Activated CD8-positive, alpha-beta T cell treated with anti-CD3 and anti-CD28 coated beads, Interleukin-2, amount 10 ng/mL, durations not matched to agents 7 days and 5 days (primary cell): ENCODE data around the gene RNF125. TPM values are rescaled to one million over a fixed set of nuclear protein-coding genes. Genes with fewer than 3 reads are reported as not detected.
A peak's percentile ranks its signal among the peaks of the same experiment; 100 is the strongest.

Experiments used
- ATAC-seq: fragments of 150-1000 bp; cut with Tn5 transposase; one replicate; pipeline ENCODE4 v1.10.0; 2021; ENCODE audit warnings: moderate library complexity
- CTCF ChIA-PET: fragments of 350-600 bp; sonication (Branson Sonifier 250); formaldehyde crosslinking; loops from one replicate; lab custom pipeline; 2021; ENCODE audit warnings: antibody characterized with exemption; lab: Charles Lee
- POLR2A ChIA-PET: fragments of 350-600 bp; sonication (Branson Sonifier 250); formaldehyde crosslinking; loops from one replicate; lab custom pipeline; 2021; ENCODE audit warnings: antibody characterized with exemption; lab: Charles Lee
- DNase-seq: peaks from one replicate; pipeline ENCODE4 v3.0.0-alpha.2; 2020
- H3K27ac Mint-ChIP-seq: one replicate; pipeline ENCODE4 v1.8.0; 2021; ENCODE audit warnings: mild to moderate bottlenecking, mixed read lengths
- H3K27me3 Mint-ChIP-seq: one replicate; pipeline ENCODE4 v1.8.0; 2021; ENCODE audit warnings: low read depth, mixed read lengths
- H3K36me3 Mint-ChIP-seq: one replicate; pipeline ENCODE4 v1.8.0; 2021; ENCODE audit warnings: low read depth, mixed read lengths
- H3K4me1 Mint-ChIP-seq: one replicate; pipeline ENCODE4 v1.8.0; 2021; ENCODE audit warnings: low read depth, mixed read lengths
- H3K4me3 Mint-ChIP-seq: one replicate; pipeline ENCODE4 v1.8.0; 2021; ENCODE audit warnings: mild to moderate bottlenecking, mixed read lengths
- H3K9me3 Mint-ChIP-seq: one replicate; pipeline ENCODE4 v1.8.0; 2022; ENCODE audit warnings: mixed read lengths; ENCODE audit not compliant: insufficient read depth
- total RNA-seq, 2 experiments: library from RNA; stranded (reverse); gene quantifications; one replicate each; pipeline ENCODE4 v1.2.3, GENCODE V29; 2021

The RNF125 gene
- total RNA-seq, 2 experiments from 2014 or later = 26.5 to 27.9 TPM

DNA sequence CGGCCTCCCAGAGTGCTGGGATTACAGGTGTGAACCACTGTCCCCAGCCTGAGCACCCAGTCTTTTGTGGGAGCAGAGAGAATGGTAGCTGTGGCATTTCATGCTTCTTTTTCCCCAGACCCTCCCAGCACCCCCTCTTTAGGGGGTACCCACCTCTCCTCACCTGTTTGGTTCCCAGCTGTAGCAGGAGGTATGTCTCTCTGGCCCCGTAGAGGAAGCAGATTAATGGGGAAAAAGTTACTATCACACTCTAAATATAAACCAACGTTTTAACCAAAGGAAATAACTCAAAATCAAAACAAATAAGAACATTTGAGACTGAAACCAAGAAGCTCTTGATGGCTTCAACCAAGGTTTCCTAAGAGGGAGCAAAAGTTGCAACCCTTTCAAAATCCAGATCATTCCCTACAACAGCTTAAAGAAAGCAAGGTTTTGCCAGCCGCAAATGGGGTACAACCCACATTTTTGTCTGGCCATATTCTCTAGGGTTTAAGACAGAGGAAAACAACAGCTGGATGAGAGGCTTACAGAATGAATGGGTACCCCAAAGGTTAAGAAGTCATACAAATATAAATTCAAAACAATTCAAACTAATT lies 8.0 kb downstream of the RNF125 start:
- Mint-ChIP-seq H3K9me3 (no peaks in the 10 kb centered on the region), H3K4me3 (peak overlapping the region; percentile 73), H3K27ac (peak overlapping the region; percentile 85), H3K36me3 (peaks cover 71% of the 10 kb centered on the region), H3K27me3 (no peaks in the 10 kb centered on the region), H3K4me1 (peaks cover 83% of the 10 kb centered on the region)
- DNase-seq (no peak), ATAC-seq (peak; percentile 66)
- CTCF ChIA-PET = interaction anchor here (0.9 to 5.4 kb wide), 5 partner anchors 12 to 84 kb away, joined by 3 to 21 read pairs (median 7); partner anchors contain the start of gene TRAPPC8
- POLR2A ChIA-PET = interaction anchor here (0.9 to 2.2 kb wide), 5 partner anchors 12 to 65 kb away, joined by 3 to 14 read pairs (median 4); partner anchors contain the start of gene RNF138

DNA sequence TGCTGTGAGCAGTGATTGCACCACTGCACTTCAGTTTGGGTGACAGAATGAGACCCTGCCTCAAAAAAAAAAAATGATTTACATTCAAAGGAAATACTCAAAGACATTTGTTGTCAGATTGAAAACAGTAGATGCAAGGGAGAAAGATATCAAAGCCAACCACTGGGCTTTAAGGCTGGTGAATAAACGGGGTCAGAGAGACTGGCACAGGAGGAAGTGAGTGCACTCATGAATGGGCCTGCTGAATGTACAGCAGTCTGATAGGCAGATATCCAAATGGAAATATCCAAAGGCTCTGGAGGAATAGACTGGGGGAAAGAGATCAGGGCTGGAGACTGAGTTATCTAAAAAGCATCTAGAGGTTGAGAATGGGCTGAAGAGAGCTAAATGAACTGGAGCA lies 10.9 kb downstream of the RNF125 start:
- H3K9me3 Mint-ChIP-seq = no peaks in the 10 kb centered on the region
- ATAC-seq (no peak), DNase-seq (no peak)
- no peak overlapping the region for H3K4me3 Mint-ChIP-seq
- H3K4me1 Mint-ChIP-seq = peaks cover 87% of the 10 kb centered on the region
- peaks cover 69% of the 10 kb centered on the region for H3K36me3 Mint-ChIP-seq
- peak overlapping the region; percentile 12 for H3K27ac Mint-ChIP-seq
- ChIA-PET CTCF (interaction anchor here (0.6 to 5.4 kb wide), 3 partner anchors 11 to 63 kb away, joined by 3 to 21 read pairs (median 3); no protein-coding TSS in a partner anchor), POLR2A (interaction anchor here (1.1 to 2.5 kb wide), 2 partner anchors 11 to 55 kb away, joined by 3 to 11 read pairs; partner anchors contain the start of gene RNF125)
- no peaks in the 10 kb centered on the region for H3K27me3 Mint-ChIP-seq

DNA sequence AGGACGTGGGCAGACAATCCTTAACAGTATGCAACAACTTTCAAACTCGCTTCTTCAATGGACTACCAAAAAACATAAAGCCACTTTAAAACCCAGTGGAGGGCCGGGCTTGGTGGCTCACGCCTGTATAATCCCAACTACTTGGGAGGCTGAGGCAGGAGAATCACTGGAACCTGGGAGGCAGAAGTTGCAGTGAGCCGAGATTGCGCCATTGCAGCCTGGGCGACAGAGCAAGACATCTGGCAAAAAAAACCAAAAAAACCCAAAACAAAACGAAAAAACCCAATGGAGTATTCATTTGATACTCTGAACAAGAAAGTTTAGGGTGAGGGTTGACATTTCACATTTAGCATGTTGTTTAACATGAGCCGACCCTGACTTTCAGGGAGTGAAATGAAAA lies 14.0 kb downstream of the RNF125 start:
- ATAC-seq = no peak
- Mint-ChIP-seq H3K4me3 (no peak overlapping the region), H3K27ac (no peak overlapping the region), H3K27me3 (no peaks in the 10 kb centered on the region), H3K4me1 (peaks cover 83% of the 10 kb centered on the region), H3K36me3 (peaks cover 76% of the 10 kb centered on the region), H3K9me3 (peaks cover 2% of the 10 kb centered on the region)
- DNase-seq = no peak
- CTCF ChIA-PET = interaction anchor here (1.4 kb wide), 1 partner anchor 40 kb away, joined by 4 read pairs; no protein-coding TSS in a partner anchor
- POLR2A ChIA-PET = interaction anchor here (0.6 kb wide), 1 partner anchor 13 kb away, joined by 4 read pairs; no protein-coding TSS in a partner anchor

- Mint-ChIP-seq H3K9me3 (peaks cover 3% of the 10 kb centered on the region), H3K4me3 (no peak overlapping the region), H3K4me1 (peaks cover 79% of the 10 kb centered on the region), H3K27me3 (no peaks in the 10 kb centered on the region), H3K27ac (peak overlapping the region; percentile 68), H3K36me3 (peaks cover 75% of the 10 kb centered on the region)
- ChIA-PET POLR2A (interaction anchor here (0.5 to 1.8 kb wide), 2 partner anchors 21 to 55 kb away, joined by 3 to 6 read pairs; partner anchors contain the start of gene RNF138), CTCF (interaction anchor here (1.3 to 1.4 kb wide), 2 partner anchors 18 to 35 kb away, joined by 5 read pairs; partner anchors contain the start of gene RNF125)
- DNase-seq (no peak), ATAC-seq (no peak)
Measured at GRCh38 chr18:32036506-32037180, 18.0 kb downstream of the RNF125 start.

DNA sequence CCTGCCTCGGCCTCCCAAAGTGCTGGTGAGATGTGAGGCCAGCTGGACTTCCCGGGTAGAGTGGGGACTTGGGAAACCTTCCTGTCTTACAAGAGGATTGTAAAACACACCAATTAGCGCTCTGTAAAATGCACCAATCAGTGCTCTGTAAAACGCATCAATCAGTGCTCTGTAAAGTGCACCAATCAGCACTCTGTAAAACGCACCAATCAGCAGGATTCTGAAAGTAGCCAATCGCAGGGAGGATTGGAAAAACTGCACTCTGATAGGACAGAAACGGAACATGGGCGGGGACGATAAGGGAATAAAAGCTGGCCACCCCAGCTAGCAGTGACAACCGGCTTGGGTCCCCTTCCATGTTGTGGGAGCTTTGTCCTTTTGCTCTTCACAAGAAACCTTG lies 19.0 kb downstream of the RNF125 start:
- Mint-ChIP-seq H3K36me3 (peaks cover 78% of the 10 kb centered on the region), H3K27me3 (no peaks in the 10 kb centered on the region), H3K9me3 (peaks cover 3% of the 10 kb centered on the region), H3K4me1 (peaks cover 83% of the 10 kb centered on the region), H3K4me3 (no peak overlapping the region), H3K27ac (no peak overlapping the region)
- ATAC-seq (no peak), DNase-seq (no peak)
- ChIA-PET CTCF (no interaction called here), POLR2A (interaction anchor here (1.8 kb wide), 1 partner anchor 54 kb away, joined by 6 read pairs; the partner anchor contains the start of gene RNF138)

GRCh38 chr18:32040936-32041335 lies 22.3 kb downstream of the RNF125 start:
- ChIA-PET CTCF (interaction anchor here (0.6 to 2.6 kb wide), 11 partner anchors 9 to 98 kb away, joined by 3 to 16 read pairs (median 6); partner anchors contain the start of genes RNF125 and TRAPPC8), POLR2A (interaction anchor here (0.6 to 3.0 kb wide), 7 partner anchors 9 to 51 kb away, joined by 3 to 41 read pairs (median 4); partner anchors contain the start of genes RNF125 and RNF138)
- Mint-ChIP-seq H3K4me1 (peaks cover 66% of the 10 kb centered on the region), H3K9me3 (peaks cover 3% of the 10 kb centered on the region), H3K27me3 (no peaks in the 10 kb centered on the region), H3K4me3 (peak overlapping the region; percentile 65), H3K27ac (peak overlapping the region; percentile 89), H3K36me3 (peaks cover 78% of the 10 kb centered on the region)
- DNase-seq (peak; percentile 82), ATAC-seq (peak; percentile 90)

DNA sequence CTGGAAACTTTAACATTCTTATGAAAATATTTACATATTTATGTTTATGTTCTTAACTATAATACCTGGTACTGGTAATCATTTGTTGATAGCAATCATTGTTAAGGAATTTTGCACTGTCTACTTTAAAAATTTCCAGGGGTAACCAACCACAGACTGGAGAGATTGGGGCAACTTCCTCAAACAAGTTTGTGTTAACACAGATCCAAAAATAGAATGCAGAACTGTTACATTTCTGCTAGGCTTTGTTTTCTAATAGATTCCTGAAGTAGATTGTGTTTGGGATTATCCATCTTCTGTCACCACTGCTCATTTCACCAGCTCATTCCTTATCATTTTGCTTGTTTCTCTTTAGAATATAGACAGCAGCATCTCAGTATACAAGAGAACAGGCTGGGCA lies 23.7 kb downstream of the RNF125 start:
- peaks cover 3% of the 10 kb centered on the region for H3K9me3 Mint-ChIP-seq
- peaks cover 72% of the 10 kb centered on the region for H3K36me3 Mint-ChIP-seq

GRCh38 chr18:32048507-32049091 lies 30.0 kb downstream of the RNF125 start:
- Mint-ChIP-seq H3K36me3 (peaks cover 63% of the 10 kb centered on the region), H3K4me3 (peak overlapping the region; percentile 17), H3K9me3 (no peaks in the 10 kb centered on the region), H3K4me1 (peaks cover 47% of the 10 kb centered on the region), H3K27me3 (no peaks in the 10 kb centered on the region), H3K27ac (peak overlapping the region; percentile 85)
- ChIA-PET POLR2A (interaction anchor here (1.0 to 3.5 kb wide), 3 partner anchors 30 to 43 kb away, joined by 3 to 28 read pairs (median 14); partner anchors contain the start of genes RNF125 and RNF138), CTCF (interaction anchor here (1.2 to 3.1 kb wide), 5 partner anchors 9 to 105 kb away, joined by 5 to 27 read pairs (median 9); partner anchors contain the start of gene TRAPPC8)
- DNase-seq (peak; percentile 31), ATAC-seq (peak; percentile 62)

More for the DNA sequence above, 23.7 kb downstream of the RNF125 start:
- ATAC-seq (no peak), DNase-seq (no peak)
- Mint-ChIP-seq H3K4me3 (no peak overlapping the region), H3K4me1 (peaks cover 58% of the 10 kb centered on the region), H3K27ac (peak overlapping the region; percentile 68), H3K27me3 (no peaks in the 10 kb centered on the region)
- ChIA-PET CTCF (interaction anchor here (1.2 to 3.6 kb wide), 6 partner anchors 16 to 99 kb away, joined by 4 to 19 read pairs (median 9); partner anchors contain the start of genes RNF125 and TRAPPC8), POLR2A (no interaction called here)

DNA sequence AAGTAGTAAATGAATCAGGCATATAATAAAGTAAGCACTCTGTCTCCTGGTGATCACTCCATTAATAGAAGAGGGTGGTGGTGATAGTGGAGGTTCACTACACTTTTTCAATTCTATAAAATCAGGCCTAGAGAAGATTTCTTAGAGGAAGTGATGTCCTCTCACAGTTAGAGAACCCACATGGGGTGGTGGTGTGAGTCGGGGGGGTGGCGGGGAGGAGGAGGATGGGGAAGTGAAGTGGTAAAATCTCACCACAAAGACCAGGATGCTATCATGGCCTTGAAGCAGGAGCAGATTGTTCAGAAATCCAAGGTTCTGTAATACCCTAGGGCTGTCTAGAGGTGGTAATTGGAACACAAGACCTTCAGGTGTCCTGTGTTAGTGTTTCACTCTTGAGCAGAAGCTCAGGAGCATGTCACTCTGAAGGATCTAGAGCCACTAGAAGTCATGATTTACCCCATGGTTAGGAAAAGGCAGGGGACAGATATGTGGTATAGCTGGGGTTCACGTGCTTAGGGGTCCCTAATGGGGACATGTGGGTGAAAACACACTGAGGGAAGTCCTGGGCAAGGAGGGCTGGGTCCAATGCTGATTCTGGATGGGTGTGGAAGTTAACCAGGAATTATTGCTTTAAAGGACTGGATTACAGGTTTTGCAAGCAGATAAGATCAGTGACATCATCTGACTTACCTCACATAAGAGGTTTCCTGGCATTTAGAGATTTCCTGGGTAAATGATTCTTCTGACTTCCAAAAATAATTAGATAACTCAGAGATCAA lies 31.0 kb downstream of the RNF125 start:
- DNase-seq (peak; percentile 78), ATAC-seq (peak; percentile 67)
- peak overlapping the region; percentile 63 for H3K4me3 Mint-ChIP-seq
- no peaks in the 10 kb centered on the region for H3K9me3 Mint-ChIP-seq
- peaks cover 68% of the 10 kb centered on the region for H3K36me3 Mint-ChIP-seq
- no peaks in the 10 kb centered on the region for H3K27me3 Mint-ChIP-seq
- CTCF ChIA-PET = interaction anchor here (1.0 to 3.1 kb wide), 10 partner anchors 9 to 108 kb away, joined by 3 to 27 read pairs (median 7); partner anchors contain the start of genes RNF125 and TRAPPC8
- H3K27ac Mint-ChIP-seq = peak overlapping the region; percentile 85
- H3K4me1 Mint-ChIP-seq = peaks cover 51% of the 10 kb centered on the region
- POLR2A ChIA-PET = interaction anchor here (0.9 to 3.5 kb wide), 8 partner anchors 9 to 42 kb away, joined by 3 to 28 read pairs (median 5); partner anchors contain the start of genes RNF125 and RNF138

GRCh38 chr18:32056613-32057358 lies 38.2 kb downstream of the RNF125 start:
- Mint-ChIP-seq H3K4me3 (no peak overlapping the region), H3K27me3 (no peaks in the 10 kb centered on the region), H3K27ac (no peak overlapping the region), H3K36me3 (peaks cover 68% of the 10 kb centered on the region), H3K4me1 (peaks cover 58% of the 10 kb centered on the region), H3K9me3 (no peaks in the 10 kb centered on the region)
- ATAC-seq (no peak), DNase-seq (no peak)
- CTCF ChIA-PET = interaction anchor here (1.0 to 2.0 kb wide), 3 partner anchors 15 to 30 kb away, joined by 3 to 7 read pairs (median 4); no protein-coding TSS in a partner anchor
- POLR2A ChIA-PET = interaction anchor here (0.6 kb wide), 1 partner anchor 20 kb away, joined by 3 read pairs; no protein-coding TSS in a partner anchor
